ENCODE measurements around the gene XIRP1.

GRCh38 chr3:39226106-39226741 lies 33.8 kb upstream of the XIRP1 start:
- TF ChIP-seq CTCF (IDR thresholded peaks at IDR 0.05; ENCODE audit: borderline replicate concordance, extremely low read depth, low read length, poor library complexity, severe bottlenecking) (no peak), EZH2 (IDR thresholded peaks at IDR 0.05; ENCODE audit: borderline replicate concordance, low read depth, low read length, severe bottlenecking) (no peak)

All from DND-41 (cell line).